ENCODE results near the gene DENND1B. TPM values are rescaled to one million over a fixed set of nuclear protein-coding genes. Genes with fewer than 3 reads are reported as not detected.
A peak's percentile ranks its signal among the peaks of the same experiment; 100 is the strongest.

Gene DENND1B
- total RNA-seq, 1 donor from 2014 or later: 19.2 TPM

DNA sequence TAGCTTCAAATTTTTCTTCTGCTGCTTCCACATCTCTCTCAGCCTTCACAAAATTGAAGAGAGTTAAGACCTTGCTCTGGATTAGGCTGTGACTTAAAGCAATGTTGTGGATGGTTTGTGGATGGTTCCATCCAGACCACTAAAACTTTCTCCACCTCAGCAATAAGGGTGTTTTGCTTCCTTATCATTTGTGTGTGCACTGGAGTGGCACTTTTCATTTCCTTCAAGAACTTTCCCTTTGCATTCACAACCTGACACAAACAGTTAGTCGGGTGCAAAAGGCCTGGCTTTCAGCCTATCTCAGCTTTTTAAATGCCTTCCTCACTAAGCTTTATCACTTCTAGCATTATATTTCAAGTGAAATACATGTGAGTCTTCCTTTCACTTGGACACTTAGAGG is 30.3 kb downstream of the DENND1B start:
- TF ChIP-seq CTCF (IDR thresholded peaks at IDR 0.05): no peak
- DNase-seq: no peak
- H3K27ac Mint-ChIP-seq: no peak overlapping the region
- H3K9me3 Mint-ChIP-seq: no peaks in the 10 kb centered on the region
- ChIA-PET POLR2A (no interaction called here), CTCF (no interaction called here)
- no peaks in the 10 kb centered on the region for H3K27me3 Mint-ChIP-seq
- H3K4me3 Mint-ChIP-seq: peak overlapping the region; percentile 29
- intact Hi-C loops (cut with micrococcal nuclease): loop anchor here (2.0 kb wide), 1 partner anchor 14 kb away; no protein-coding TSS in a partner anchor
- H3K36me3 Mint-ChIP-seq (ENCODE audit: low read depth): peaks cover 12% of the 10 kb centered on the region
- ATAC-seq (ENCODE audit: low read depth): peak; percentile 28
- H3K4me1 Mint-ChIP-seq: peaks cover 33% of the 10 kb centered on the region

GRCh38 chr1:197743578-197743977 is 31.7 kb downstream of the DENND1B start:
- Mint-ChIP-seq H3K4me1 (peaks cover 44% of the 10 kb centered on the region), H3K4me3 (no peak overlapping the region), H3K36me3 (ENCODE audit: low read depth) (peaks cover 11% of the 10 kb centered on the region), H3K27ac (no peak overlapping the region), H3K9me3 (no peaks in the 10 kb centered on the region), H3K27me3 (no peaks in the 10 kb centered on the region)
- no peak for TF ChIP-seq CTCF (IDR thresholded peaks at IDR 0.05)
- ATAC-seq (ENCODE audit: low read depth) (no peak), DNase-seq (no peak)
- ChIA-PET POLR2A (no interaction called here), CTCF (no interaction called here)
- intact Hi-C loops (cut with micrococcal nuclease): no loop called here

DNA sequence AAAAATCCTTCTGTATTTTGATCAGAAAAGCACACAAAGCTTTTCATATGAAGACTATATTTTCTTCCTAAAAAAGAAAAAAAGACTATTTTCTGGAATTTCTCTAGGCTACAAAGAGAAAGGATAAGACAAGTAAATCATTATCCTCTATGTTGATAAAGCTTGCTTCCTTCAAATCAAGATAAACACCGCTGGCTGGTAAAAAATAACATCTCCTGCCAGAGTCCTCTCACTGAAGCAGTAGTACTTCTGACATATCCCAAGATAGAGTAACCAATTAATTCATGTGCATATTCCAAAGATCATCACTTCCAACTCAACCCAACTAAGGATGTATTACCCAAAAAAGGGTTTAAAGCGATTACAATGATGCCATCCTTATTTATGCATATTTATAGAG is 34.3 kb downstream of the DENND1B start:
- Mint-ChIP-seq H3K9me3 (no peaks in the 10 kb centered on the region), H3K36me3 (ENCODE audit: low read depth) (peaks cover 2% of the 10 kb centered on the region), H3K27me3 (no peaks in the 10 kb centered on the region), H3K27ac (no peak overlapping the region), H3K4me1 (peaks cover 51% of the 10 kb centered on the region), H3K4me3 (no peak overlapping the region)
- DNase-seq (no peak), ATAC-seq (ENCODE audit: low read depth) (no peak)
- POLR2A ChIA-PET: no interaction called here
- CTCF ChIA-PET: no interaction called here
- TF ChIP-seq CTCF (IDR thresholded peaks at IDR 0.05): no peak
- intact Hi-C loops (cut with micrococcal nuclease): no loop called here

DNA sequence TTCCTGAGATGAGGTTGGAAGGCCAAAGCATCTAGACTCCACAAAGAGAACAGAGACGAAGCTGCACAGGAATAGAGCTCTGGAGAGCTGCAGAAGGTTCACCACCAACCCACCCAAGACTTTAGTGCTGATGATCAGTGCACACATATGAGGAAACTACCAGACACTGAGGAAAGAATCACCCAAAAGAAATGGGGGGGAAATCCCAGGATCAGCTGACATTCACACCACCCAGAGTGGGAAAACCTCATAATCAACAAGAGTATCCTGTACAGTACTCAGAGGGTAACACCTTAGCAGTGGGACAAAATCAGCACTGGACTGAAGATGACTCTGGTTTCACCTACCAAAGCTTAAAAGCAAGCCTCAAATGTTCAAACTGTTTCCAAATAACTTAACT is 36.4 kb downstream of the DENND1B start:
- ATAC-seq (ENCODE audit: low read depth): no peak
- POLR2A ChIA-PET: no interaction called here
- no peak for DNase-seq

GRCh38 chr1:197737916-197738315 is 37.4 kb downstream of the DENND1B start:
- no peak for ATAC-seq (ENCODE audit: low read depth)
- CTCF ChIA-PET: no interaction called here
- Mint-ChIP-seq H3K27me3 (no peaks in the 10 kb centered on the region), H3K36me3 (ENCODE audit: low read depth) (peaks cover 12% of the 10 kb centered on the region), H3K4me1 (peaks cover 33% of the 10 kb centered on the region), H3K9me3 (no peaks in the 10 kb centered on the region), H3K27ac (no peak overlapping the region), H3K4me3 (no peak overlapping the region)
- no peak for TF ChIP-seq CTCF (IDR thresholded peaks at IDR 0.05)
- POLR2A ChIA-PET: no interaction called here
- DNase-seq: no peak
- intact Hi-C loops (cut with micrococcal nuclease): no loop called here

More for the DNA sequence above, 36.4 kb downstream of the DENND1B start:
- Mint-ChIP-seq H3K9me3 (no peaks in the 10 kb centered on the region), H3K27me3 (no peaks in the 10 kb centered on the region), H3K27ac (no peak overlapping the region), H3K4me1 (peaks cover 34% of the 10 kb centered on the region), H3K4me3 (no peak overlapping the region), H3K36me3 (ENCODE audit: low read depth) (peaks cover 7% of the 10 kb centered on the region)
- intact Hi-C loops (cut with micrococcal nuclease): no loop called here
- no peak for TF ChIP-seq CTCF (IDR thresholded peaks at IDR 0.05)
- CTCF ChIA-PET: no interaction called here
